Adrenal gland (tissue), 12 donors: ENCODE measurements around the gene AKR1B1. TPM values are rescaled to one million over a fixed set of nuclear protein-coding genes. Genes with fewer than 3 reads are reported as not detected.

ENCODE experiments used
- DNase-seq, 7 donors: peaks; one replicate each; pipeline ENCODE4 v3.0.0-alpha.2; 2019 to 2020
- H3K27ac ChIP-seq, 5 donors: fragments of 200-600 bp; sonication (generic) in 4 of 5; 1 replicate in 3 of 5; 2 replicates in 2 of 5; pipeline versions ENCODE4 v1.5.1 to v1.8.0; 2016 to 2020; ENCODE audit warnings: mild to moderate bottlenecking in 1 of 5
- H3K27me3 ChIP-seq: fragments of 200-600 bp; 2 replicates; pipeline ENCODE4 v1.8.0; 2021
- H3K36me3 ChIP-seq, 2 donors: fragments of 200-600 bp; replicated peaks in 1 of 2; 1 replicate in 1 of 2; 2 replicates in 1 of 2; pipeline versions ENCODE4 v1.5.1 to v1.8.0; 2018 to 2022
- H3K4me1 ChIP-seq, 2 donors: fragments of 200-600 bp; replicated peaks in 1 of 2; 1 replicate in 1 of 2; 2 replicates in 1 of 2; pipeline versions ENCODE4 v1.5.1 to v1.8.0; 2018 to 2021
- H3K4me3 ChIP-seq, 4 donors: fragments of 200-600 bp; sonication (generic) in 3 of 4; one replicate each; pipeline ENCODE4 v1.5.1; 2016 to 2018
- H3K9me3 ChIP-seq, 3 donors: fragments of 200-600 bp; sonication (generic) in 1 of 3; replicated peaks in 1 of 3; 1 replicate in 2 of 3; 2 replicates in 1 of 3; pipeline versions ENCODE4 v1.5.1 to v1.8.0; 2016 to 2021
- POLR2A ChIP-seq, 2 donors: fragments of 450-650 bp; IDR thresholded peaks; one replicate each; pipeline ENCODE4 v1.6.1; 2017; ENCODE audit warnings: antibody characterized with exemption in 2 of 2, mild to moderate bottlenecking in 2 of 2, moderate library complexity in 1 of 2
- WGBS, 4 donors: extraction: QIAGEN DNeasy Blood & Tissue Kit in 2 of 4; methylation state at CpG; one replicate each; pipeline versions ENCODE4 v1.1.5 to v1.1.7; 2013 to 2017; 5-methylcytosine and 5-hydroxymethylcytosine counted together
- intact Hi-C, 2 donors: fragments of 100-400 bp; cut with DNase I; formaldehyde crosslinking; loops; one replicate each; pipeline versions ENCODE4 v1.14.1 to v1.15.0; 2022 to 2023
- polyA plus RNA-seq, 3 donors: library from polyadenylated mRNA; stranded (reverse); fragments of 200-250 nt in 2 of 3; fragments of 350-450 nt in 1 of 3; fragmentation: Illumina TruSeq in 1 of 3; extraction: RNeasy Lipid Tissue Mini Kit (QIAGEN cat#74804) in 1 of 3; gene quantifications; one replicate each; pipeline ENCODE4 v1.2.3, GENCODE V29; 2013 to 2014
- total RNA-seq, 9 donors: library from RNA; depleted of rRNA in 4 of 9; stranded (reverse); fragments of >200 nt in 4 of 9; fragments of 120-200 nt in 1 of 9; fragmentation: NEBNext Ultra II Directional in 1 of 9; extraction: Animal tissue kit (Norgen Biotek cat#: 25700) in 1 of 9; gene quantifications; one replicate each; pipeline versions ENCODE4 v1.1.0 to v1.2.4, GENCODE V29; 2013 to 2023
- TF ChIP-seq, protein P1 (sequence below), 6 experiments: fragments of 450-650 bp in 4 of 6; fragments of 200-600 bp in 2 of 6; sonication (generic) in 1 of 6; IDR thresholded peaks; 1 replicate in 5 of 6; 2 replicates in 1 of 6; pipeline versions ENCODE4 v1.5.1 to v1.8.0; 2016 to 2021; ENCODE audit warnings: antibody characterized with exemption in 6 of 6, mild to moderate bottlenecking in 2 of 6, moderate library complexity in 1 of 6
- donor health status: healthy with polysubstance abuse.
- donor health status: Bipolar disorder and iron deficiency.
- donor health status: DM: yes; HTN: yes; CAD: no.
- donor health status: DM: no; HTN: no; CAD: no.
- donor health status: DM: no; HTN: no; CAD: no.
- donor health status: DM: yes; HTN: yes; CAD: no.

The AKR1B1 gene
- total and polyA plus RNA-seq, 12 donors, result 270 to 4,669 (median 3,402) TPM

- Histone ChIP-seq H3K36me3 (no peaks in the 10 kb centered on the region), H3K27me3 (no peaks in the 10 kb centered on the region), H3K9me3 (peaks cover 0 to 18% (median 0%) of the 10 kb centered on the region in 3 donors), H3K27ac (no peak overlapping the region), H3K4me1 (no peaks in the 10 kb centered on the region), H3K4me3 (no peak overlapping the region)
- no peak for DNase-seq
- 78 to 89% (median 88%) methylated on average over 6 of the region's 6 CpGs for WGBS, 4 donors
- intact Hi-C loops, result no loop called here
- TF ChIP-seq, protein P1, sequence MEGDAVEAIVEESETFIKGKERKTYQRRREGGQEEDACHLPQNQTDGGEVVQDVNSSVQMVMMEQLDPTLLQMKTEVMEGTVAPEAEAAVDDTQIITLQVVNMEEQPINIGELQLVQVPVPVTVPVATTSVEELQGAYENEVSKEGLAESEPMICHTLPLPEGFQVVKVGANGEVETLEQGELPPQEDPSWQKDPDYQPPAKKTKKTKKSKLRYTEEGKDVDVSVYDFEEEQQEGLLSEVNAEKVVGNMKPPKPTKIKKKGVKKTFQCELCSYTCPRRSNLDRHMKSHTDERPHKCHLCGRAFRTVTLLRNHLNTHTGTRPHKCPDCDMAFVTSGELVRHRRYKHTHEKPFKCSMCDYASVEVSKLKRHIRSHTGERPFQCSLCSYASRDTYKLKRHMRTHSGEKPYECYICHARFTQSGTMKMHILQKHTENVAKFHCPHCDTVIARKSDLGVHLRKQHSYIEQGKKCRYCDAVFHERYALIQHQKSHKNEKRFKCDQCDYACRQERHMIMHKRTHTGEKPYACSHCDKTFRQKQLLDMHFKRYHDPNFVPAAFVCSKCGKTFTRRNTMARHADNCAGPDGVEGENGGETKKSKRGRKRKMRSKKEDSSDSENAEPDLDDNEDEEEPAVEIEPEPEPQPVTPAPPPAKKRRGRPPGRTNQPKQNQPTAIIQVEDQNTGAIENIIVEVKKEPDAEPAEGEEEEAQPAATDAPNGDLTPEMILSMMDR (IDR thresholded peaks at IDR 0.05), result no peak
- no peak for TF ChIP-seq POLR2A (IDR thresholded peaks at IDR 0.05)
Measured at GRCh38 chr7:134468054-134468453, 9.2 kb upstream of the AKR1B1 start.

DNA sequence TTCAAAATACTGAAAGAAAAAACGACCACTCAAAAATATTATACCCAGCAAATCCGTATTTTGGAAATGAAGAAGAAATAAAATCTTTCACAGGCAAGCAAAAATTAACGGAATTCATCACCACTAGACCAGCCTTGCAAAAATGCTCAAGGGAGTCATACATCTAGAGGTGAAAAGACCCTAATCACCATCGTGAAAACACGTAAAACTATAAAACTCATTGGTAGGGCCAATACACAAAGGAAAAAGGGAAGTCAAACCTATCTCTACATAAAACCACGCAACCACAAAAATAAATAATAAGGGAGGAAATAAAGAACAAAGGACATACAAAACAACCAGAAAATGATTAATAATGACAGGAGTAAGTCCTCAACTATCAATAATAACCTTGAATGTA, 6.6 kb upstream of the AKR1B1 start:
- intact Hi-C loops, result no loop called here
- Histone ChIP-seq H3K9me3 (peaks cover 0 to 18% (median 0%) of the 10 kb centered on the region in 3 donors), H3K27me3 (no peaks in the 10 kb centered on the region), H3K36me3 (no peaks in the 10 kb centered on the region), H3K4me3 (no peak overlapping the region), H3K27ac (no peak overlapping the region), H3K4me1 (no peaks in the 10 kb centered on the region)
- no peak for DNase-seq
- WGBS, 4 donors, result 79 to 86% (median 82%) methylated on average over 6 of the region's 6 CpGs
- TF ChIP-seq POLR2A (IDR thresholded peaks at IDR 0.05), result no peak
- TF ChIP-seq, protein P1 (IDR thresholded peaks at IDR 0.05), result no peak

GRCh38 chr7:134464496-134464895, 5.6 kb upstream of the AKR1B1 start:
- intact Hi-C loops, result no loop called here
- no peak overlapping the region for H3K27ac ChIP-seq
- no peak for DNase-seq

GRCh38 chr7:134463751-134464150, 4.9 kb upstream of the AKR1B1 start:
- 97 to 100% (median 100%) methylated on average over 2 of the region's 2 CpGs; no CpG with 5 or more reads in 1 of the 4 donors for WGBS, 4 donors
- intact Hi-C loops, result no loop called here

More at GRCh38 chr7:134464496-134464895, 5.6 kb upstream of the AKR1B1 start:
- H3K27me3 ChIP-seq, result no peaks in the 10 kb centered on the region
- peaks cover 4 to 5% of the 10 kb centered on the region in 2 donors for H3K4me1 ChIP-seq
- H3K9me3 ChIP-seq, result peaks cover 0 to 18% (median 0%) of the 10 kb centered on the region in 3 donors
- no peaks in the 10 kb centered on the region for H3K36me3 ChIP-seq
- TF ChIP-seq, protein P1 (IDR thresholded peaks at IDR 0.05), result no peak
- TF ChIP-seq POLR2A (IDR thresholded peaks at IDR 0.05), result no peak
- H3K4me3 ChIP-seq, result no peak overlapping the region

More at GRCh38 chr7:134463751-134464150, 4.9 kb upstream of the AKR1B1 start:
- H3K9me3 ChIP-seq, result peaks cover 0 to 18% (median 0%) of the 10 kb centered on the region in 3 donors
- no peak for DNase-seq
- H3K27ac ChIP-seq, result no peak overlapping the region
- no peaks in the 10 kb centered on the region for H3K27me3 ChIP-seq
- no peak overlapping the region for H3K4me3 ChIP-seq
- TF ChIP-seq, protein P1 (IDR thresholded peaks at IDR 0.05), result no peak
- TF ChIP-seq POLR2A (IDR thresholded peaks at IDR 0.05), result no peak
- no peaks in the 10 kb centered on the region for H3K36me3 ChIP-seq
- H3K4me1 ChIP-seq, result peaks cover 6 to 7% of the 10 kb centered on the region in 2 donors
